ENCODE measurements around the gene PROZ. TPM values are rescaled to one million over a fixed set of nuclear protein-coding genes. Genes with fewer than 3 reads are reported as not detected.

PROZ gene
- total and polyA plus RNA-seq, 2 donors (not counting 1 experiment from before 2014, with no cell fraction given): not detected

- DNase-seq (ENCODE audit: low read depth in 2 of 2): no peak
- Histone ChIP-seq H3K36me3 (ENCODE audit: control insufficient read depth, insufficient read depth, low read length) (no peaks in the 10 kb centered on the region), H4K20me1 (ENCODE audit: control insufficient read depth, extremely low read depth, insufficient read depth, low read length) (no peaks in the 10 kb centered on the region), H3K9ac (ENCODE audit: insufficient read depth, low read length) (no peak overlapping the region), H3K27me3 (ENCODE audit: control insufficient read depth, insufficient read depth, low read length) (no peaks in the 10 kb centered on the region), H3K4me1 (ENCODE audit: control insufficient read depth, extremely low read depth, insufficient read depth, low read length) (no peaks in the 10 kb centered on the region), H2AFZ (ENCODE audit: low read length) (no peak overlapping the region), H3K79me2 (ENCODE audit: control insufficient read depth, insufficient read depth, low read length) (no peaks in the 10 kb centered on the region), H3K4me2 (ENCODE audit: extremely low read depth, insufficient read depth, low read length) (no peak overlapping the region), H3K4me3 (replicated peaks in 1 of 4; ENCODE audit: control extremely low read depth in 1 of 4, insufficient read depth in 1 of 4, low read depth in 3 of 4, low read length in 4 of 4) (no peak overlapping the region), H3K9me3 (ENCODE audit: control insufficient read depth, insufficient read depth, low read depth, low read length) (no peaks in the 10 kb centered on the region), H3K27ac (ENCODE audit: insufficient read depth, low read length) (no peak overlapping the region)
- TF ChIP-seq EZH2 (IDR thresholded peaks at IDR 0.05; ENCODE audit: low read length, missing control alignments): no peak
- no peak for TF ChIP-seq CTCF (conservative IDR thresholded peaks at IDR 0.05 in 1 of 2, IDR thresholded peaks at IDR 0.05 in 1 of 2; ENCODE audit: low read depth in 1 of 2, low read length in 2 of 2)
These were observed 14.2 kb upstream of the PROZ start for GRCh38 chr13:113144255-113144629.

- Histone ChIP-seq H3K27me3 (ENCODE audit: control insufficient read depth, insufficient read depth, low read length) (no peaks in the 10 kb centered on the region), H3K79me2 (ENCODE audit: control insufficient read depth, insufficient read depth, low read length) (no peaks in the 10 kb centered on the region), H3K4me3 (replicated peaks in 1 of 4; ENCODE audit: control extremely low read depth in 1 of 4, insufficient read depth in 1 of 4, low read depth in 3 of 4, low read length in 4 of 4) (no peak overlapping the region), H3K27ac (ENCODE audit: insufficient read depth, low read length) (no peak overlapping the region), H3K36me3 (ENCODE audit: control insufficient read depth, insufficient read depth, low read length) (no peaks in the 10 kb centered on the region), H4K20me1 (ENCODE audit: control insufficient read depth, extremely low read depth, insufficient read depth, low read length) (no peaks in the 10 kb centered on the region), H3K4me1 (ENCODE audit: control insufficient read depth, extremely low read depth, insufficient read depth, low read length) (no peaks in the 10 kb centered on the region), H3K4me2 (ENCODE audit: extremely low read depth, insufficient read depth, low read length) (no peak overlapping the region), H2AFZ (ENCODE audit: low read length) (no peak overlapping the region), H3K9me3 (ENCODE audit: control insufficient read depth, insufficient read depth, low read depth, low read length) (no peaks in the 10 kb centered on the region), H3K9ac (ENCODE audit: insufficient read depth, low read length) (no peak overlapping the region)
- no peak for DNase-seq (ENCODE audit: low read depth in 2 of 2)
- TF ChIP-seq CTCF (conservative IDR thresholded peaks at IDR 0.05 in 1 of 2, IDR thresholded peaks at IDR 0.05 in 1 of 2; ENCODE audit: low read depth in 1 of 2, low read length in 2 of 2) (no peak), EZH2 (IDR thresholded peaks at IDR 0.05; ENCODE audit: low read length, missing control alignments) (no peak)
These were observed 13.0 kb upstream of the PROZ start for GRCh38 chr13:113145496-113145895.

- TF ChIP-seq CTCF (conservative IDR thresholded peaks at IDR 0.05 in 1 of 2, IDR thresholded peaks at IDR 0.05 in 1 of 2; ENCODE audit: low read depth in 1 of 2, low read length in 2 of 2) (no peak), EZH2 (IDR thresholded peaks at IDR 0.05; ENCODE audit: low read length, missing control alignments) (no peak)
- H3K4me3 ChIP-seq (replicated peaks in 1 of 4; ENCODE audit: control extremely low read depth in 1 of 4, insufficient read depth in 1 of 4, low read depth in 3 of 4, low read length in 4 of 4): no peak overlapping the region
- no peaks in the 10 kb centered on the region for H3K27me3 ChIP-seq (ENCODE audit: control insufficient read depth, insufficient read depth, low read length)
- no peak overlapping the region for H3K4me2 ChIP-seq (ENCODE audit: extremely low read depth, insufficient read depth, low read length)
- H3K36me3 ChIP-seq (ENCODE audit: control insufficient read depth, insufficient read depth, low read length): no peaks in the 10 kb centered on the region
- no peak overlapping the region for H3K9ac ChIP-seq (ENCODE audit: insufficient read depth, low read length)
- no peaks in the 10 kb centered on the region for H3K79me2 ChIP-seq (ENCODE audit: control insufficient read depth, insufficient read depth, low read length)
- no peaks in the 10 kb centered on the region for H3K9me3 ChIP-seq (ENCODE audit: control insufficient read depth, insufficient read depth, low read depth, low read length)
- H4K20me1 ChIP-seq (ENCODE audit: control insufficient read depth, extremely low read depth, insufficient read depth, low read length): no peaks in the 10 kb centered on the region
- no peak for DNase-seq (ENCODE audit: low read depth in 2 of 2)
- no peak overlapping the region for H2AFZ ChIP-seq (ENCODE audit: low read length)
- H3K4me1 ChIP-seq (ENCODE audit: control insufficient read depth, extremely low read depth, insufficient read depth, low read length): no peaks in the 10 kb centered on the region
- H3K27ac ChIP-seq (ENCODE audit: insufficient read depth, low read length): no peak overlapping the region
These were observed 12.4 kb upstream of the PROZ start for GRCh38 chr13:113145911-113146598.
